ENCODE results near the gene EN1. TPM values are rescaled to one million over a fixed set of nuclear protein-coding genes. Genes with fewer than 3 reads are reported as not detected.

Gene EN1
- total RNA-seq, 1 donor from 2014 or later, result not detected

DNA sequence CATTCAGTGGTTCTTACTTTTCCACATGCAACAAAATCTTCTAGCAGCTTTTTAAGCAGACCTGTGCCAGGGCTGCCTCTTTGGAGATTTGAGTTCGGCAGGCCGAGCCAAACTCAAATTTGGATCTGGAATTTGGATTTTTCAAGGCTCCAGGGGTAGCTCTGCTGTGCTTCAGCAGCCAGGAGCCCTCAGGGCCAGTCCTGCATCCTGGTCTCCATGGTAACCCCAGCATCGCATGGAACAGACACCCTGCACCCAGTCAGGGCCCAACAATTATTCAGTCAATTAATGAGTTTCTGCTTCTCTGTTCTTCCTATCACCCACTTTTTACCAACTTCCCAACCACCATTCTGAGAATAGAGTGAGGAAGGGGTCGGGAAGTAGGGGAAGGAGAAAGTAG lies 30.0 kb downstream of the EN1 start:
- Mint-ChIP-seq H3K9me3 (ENCODE audit: low read depth) (no peaks in the 10 kb centered on the region), H3K27ac (ENCODE audit: unreplicated experiment) (no peak overlapping the region), H3K27me3 (ENCODE audit: low read depth) (peaks cover 60% of the 10 kb centered on the region), H3K4me1 (ENCODE audit: low read depth) (no peaks in the 10 kb centered on the region), H3K4me3 (ENCODE audit: unreplicated experiment) (no peak overlapping the region), H3K36me3 (ENCODE audit: low read depth) (no peaks in the 10 kb centered on the region)
- TF ChIP-seq, protein P1, sequence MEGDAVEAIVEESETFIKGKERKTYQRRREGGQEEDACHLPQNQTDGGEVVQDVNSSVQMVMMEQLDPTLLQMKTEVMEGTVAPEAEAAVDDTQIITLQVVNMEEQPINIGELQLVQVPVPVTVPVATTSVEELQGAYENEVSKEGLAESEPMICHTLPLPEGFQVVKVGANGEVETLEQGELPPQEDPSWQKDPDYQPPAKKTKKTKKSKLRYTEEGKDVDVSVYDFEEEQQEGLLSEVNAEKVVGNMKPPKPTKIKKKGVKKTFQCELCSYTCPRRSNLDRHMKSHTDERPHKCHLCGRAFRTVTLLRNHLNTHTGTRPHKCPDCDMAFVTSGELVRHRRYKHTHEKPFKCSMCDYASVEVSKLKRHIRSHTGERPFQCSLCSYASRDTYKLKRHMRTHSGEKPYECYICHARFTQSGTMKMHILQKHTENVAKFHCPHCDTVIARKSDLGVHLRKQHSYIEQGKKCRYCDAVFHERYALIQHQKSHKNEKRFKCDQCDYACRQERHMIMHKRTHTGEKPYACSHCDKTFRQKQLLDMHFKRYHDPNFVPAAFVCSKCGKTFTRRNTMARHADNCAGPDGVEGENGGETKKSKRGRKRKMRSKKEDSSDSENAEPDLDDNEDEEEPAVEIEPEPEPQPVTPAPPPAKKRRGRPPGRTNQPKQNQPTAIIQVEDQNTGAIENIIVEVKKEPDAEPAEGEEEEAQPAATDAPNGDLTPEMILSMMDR (IDR thresholded peaks at IDR 0.05), result no peak
- DNase-seq (ENCODE audit: low spot score), result no peak

DNA sequence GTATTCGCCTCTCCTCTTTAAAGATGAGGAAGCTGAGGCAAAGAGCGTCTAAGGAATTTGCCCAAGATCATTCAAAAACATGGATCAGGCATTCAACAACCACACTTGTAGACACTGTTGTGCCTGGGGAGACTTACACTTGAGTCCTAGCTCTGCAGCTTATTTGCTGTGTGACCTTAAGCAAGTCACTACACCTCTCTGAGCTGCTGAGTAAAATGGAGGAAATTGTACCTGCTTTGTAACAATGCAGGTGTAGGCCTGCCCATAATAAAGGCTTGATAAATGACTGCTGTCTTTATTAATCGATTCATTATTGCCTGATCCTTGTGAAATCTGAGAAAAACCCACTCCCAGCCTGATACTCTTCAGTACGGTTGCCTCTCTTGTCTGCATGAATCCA lies 30.8 kb downstream of the EN1 start:
- TF ChIP-seq, protein P1 (IDR thresholded peaks at IDR 0.05), result no peak
- Mint-ChIP-seq H3K4me3 (ENCODE audit: unreplicated experiment) (no peak overlapping the region), H3K27me3 (ENCODE audit: low read depth) (peaks cover 61% of the 10 kb centered on the region), H3K9me3 (ENCODE audit: low read depth) (no peaks in the 10 kb centered on the region), H3K4me1 (ENCODE audit: low read depth) (no peaks in the 10 kb centered on the region), H3K36me3 (ENCODE audit: low read depth) (no peaks in the 10 kb centered on the region), H3K27ac (ENCODE audit: unreplicated experiment) (no peak overlapping the region)
- no peak for DNase-seq (ENCODE audit: low spot score)

DNA sequence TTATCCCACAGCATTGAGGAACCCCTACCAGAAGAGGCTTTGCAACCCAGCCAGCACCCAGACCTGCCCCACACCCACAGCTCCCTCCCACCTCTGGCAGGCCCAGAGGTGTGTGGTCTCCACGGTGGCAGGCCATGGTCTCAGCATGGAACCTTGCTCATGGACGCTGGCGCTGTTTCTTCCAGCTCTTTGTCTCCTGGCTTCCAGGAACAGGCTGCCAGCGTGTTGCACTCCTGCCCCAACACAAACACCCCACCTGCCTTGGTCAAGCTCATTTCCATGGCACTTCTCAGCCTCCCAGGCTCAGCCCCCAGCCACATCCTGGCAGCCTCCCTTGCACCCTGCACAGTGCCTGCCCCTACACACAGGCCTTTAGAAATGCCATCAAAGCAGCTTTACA lies 31.7 kb downstream of the EN1 start:
- Mint-ChIP-seq H3K4me3 (ENCODE audit: unreplicated experiment) (no peak overlapping the region), H3K27me3 (ENCODE audit: low read depth) (peaks cover 57% of the 10 kb centered on the region), H3K36me3 (ENCODE audit: low read depth) (no peaks in the 10 kb centered on the region), H3K9me3 (ENCODE audit: low read depth) (no peaks in the 10 kb centered on the region), H3K4me1 (ENCODE audit: low read depth) (no peaks in the 10 kb centered on the region), H3K27ac (ENCODE audit: unreplicated experiment) (no peak overlapping the region)
- no peak for DNase-seq (ENCODE audit: low spot score)
- TF ChIP-seq, protein P1 (IDR thresholded peaks at IDR 0.05), result no peak

DNA sequence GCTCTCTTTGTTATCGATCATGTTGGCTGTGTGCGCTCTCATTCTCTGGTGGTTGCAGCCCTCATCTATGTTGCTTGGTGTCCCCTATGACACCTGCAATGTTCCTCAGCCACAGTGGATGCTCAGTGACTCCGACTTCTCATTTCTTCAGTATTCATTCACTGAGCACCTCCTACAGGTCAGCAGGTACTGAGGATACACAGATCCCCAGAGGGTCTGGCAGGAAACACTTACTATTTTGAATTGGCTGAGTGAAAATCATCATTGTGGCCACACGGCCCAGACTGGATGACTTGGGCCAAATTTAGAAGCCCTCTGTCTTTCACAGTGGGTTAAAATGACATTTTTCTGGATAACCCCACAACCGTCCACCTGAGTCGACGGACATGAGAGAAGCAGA lies 32.1 kb downstream of the EN1 start:
- TF ChIP-seq, protein P1 (IDR thresholded peaks at IDR 0.05), result no peak
- no peak overlapping the region for H3K27ac Mint-ChIP-seq (ENCODE audit: unreplicated experiment)
- H3K4me1 Mint-ChIP-seq (ENCODE audit: low read depth), result no peaks in the 10 kb centered on the region
- peaks cover 54% of the 10 kb centered on the region for H3K27me3 Mint-ChIP-seq (ENCODE audit: low read depth)
- no peak overlapping the region for H3K4me3 Mint-ChIP-seq (ENCODE audit: unreplicated experiment)
- no peak for DNase-seq (ENCODE audit: low spot score)
- H3K9me3 Mint-ChIP-seq (ENCODE audit: low read depth), result no peaks in the 10 kb centered on the region
- H3K36me3 Mint-ChIP-seq (ENCODE audit: low read depth), result no peaks in the 10 kb centered on the region

DNA sequence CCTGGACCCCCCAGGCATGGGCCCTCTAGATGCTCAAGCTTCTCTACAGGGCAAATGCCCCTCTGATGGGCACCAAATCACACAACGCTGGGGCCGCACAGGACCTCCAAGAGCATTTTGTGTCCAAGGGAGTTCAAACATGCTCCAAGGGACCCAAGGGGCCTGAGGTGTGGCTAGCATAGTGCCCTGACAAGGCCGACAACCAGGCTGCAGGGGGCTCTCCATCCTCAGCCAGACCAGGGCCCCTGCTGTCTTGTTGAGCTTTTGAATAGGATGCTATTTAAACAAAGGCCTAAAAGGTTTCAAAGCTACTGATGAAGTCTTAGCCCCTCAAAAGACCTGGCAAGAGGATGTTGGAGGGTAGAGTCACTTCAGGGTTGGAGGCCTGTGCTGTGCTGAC lies 33.1 kb downstream of the EN1 start:
- Mint-ChIP-seq H3K27me3 (ENCODE audit: low read depth) (peaks cover 49% of the 10 kb centered on the region), H3K36me3 (ENCODE audit: low read depth) (no peaks in the 10 kb centered on the region), H3K4me3 (ENCODE audit: unreplicated experiment) (no peak overlapping the region), H3K27ac (ENCODE audit: unreplicated experiment) (no peak overlapping the region), H3K9me3 (ENCODE audit: low read depth) (no peaks in the 10 kb centered on the region), H3K4me1 (ENCODE audit: low read depth) (no peaks in the 10 kb centered on the region)
- no peak for DNase-seq (ENCODE audit: low spot score)
- TF ChIP-seq, protein P1 (IDR thresholded peaks at IDR 0.05), result no peak
